GM19438 (cell line): ENCODE results near the gene USP32.
"Not testable (repeated sequence)": the region's sequence is repeated elsewhere in the genome, so short reads cannot be mapped to it uniquely, and the experiment has no call there.

Experiments
- ATAC-seq: cut with Tn5 transposase; IDR thresholded peaks from one replicate; pipeline ENCODE4 v1.9.1; 2021; ENCODE audit warnings: low read depth; ENCODE audit not compliant: unreplicated experiment

USP32 gene

DNA sequence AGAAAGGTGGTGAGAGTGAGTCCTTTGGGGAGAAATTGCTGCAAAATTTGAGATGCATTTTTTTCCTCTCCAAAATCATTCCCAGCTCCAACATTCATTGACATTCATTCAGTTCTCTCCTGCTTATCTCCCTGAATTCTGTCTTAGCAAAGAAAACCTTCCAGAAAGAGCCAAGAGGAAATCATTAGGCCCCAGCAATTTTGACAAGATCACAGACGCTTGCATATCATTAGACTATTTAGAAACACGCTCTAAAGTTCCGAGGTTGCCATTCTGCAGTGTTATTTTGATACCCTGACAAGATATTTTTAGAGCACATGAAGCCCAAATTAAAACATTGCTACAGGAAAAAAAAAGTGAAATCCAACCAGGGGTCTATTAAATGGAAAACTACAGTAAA is 20.8 kb upstream of the USP32 start:
- no peak for ATAC-seq

DNA sequence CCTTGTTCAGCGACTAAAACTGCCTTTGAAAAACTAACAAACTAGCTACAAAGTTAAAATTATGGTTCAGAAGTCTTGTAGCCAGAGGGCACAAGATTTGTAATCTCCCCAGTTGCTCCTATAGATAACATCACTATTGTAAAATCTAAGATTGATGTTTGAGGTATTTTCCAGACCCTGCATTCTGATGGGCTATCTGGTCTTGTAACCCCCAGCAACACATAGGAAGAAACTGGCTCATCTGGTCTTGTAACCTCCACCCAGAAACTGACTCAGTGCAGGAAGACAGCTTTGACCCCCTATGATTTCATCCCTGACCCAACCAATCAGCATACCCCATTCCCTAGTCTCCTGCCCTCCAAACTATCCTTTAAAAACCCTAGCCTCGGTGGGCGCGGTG is 18.1 kb upstream of the USP32 start:
- no peak for ATAC-seq

DNA sequence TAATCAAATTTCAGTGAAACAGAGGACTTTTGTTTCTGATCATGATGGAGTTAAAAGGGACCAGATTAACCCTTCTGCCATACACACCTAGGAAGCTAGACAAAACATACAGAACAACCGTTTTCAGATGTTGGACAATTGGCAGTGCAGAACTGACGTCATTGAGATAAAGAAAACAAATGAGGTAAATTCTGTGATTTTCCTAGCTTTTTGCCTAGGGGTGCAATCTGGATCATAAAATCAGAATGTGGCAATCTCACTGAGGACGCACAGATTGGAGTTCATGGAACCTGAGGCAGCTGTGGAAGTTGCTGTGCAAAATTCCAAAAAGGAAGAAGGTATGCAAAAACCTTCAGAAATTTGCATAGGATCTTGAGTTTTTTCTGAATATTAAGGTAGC is 15.0 kb upstream of the USP32 start:
- no peak for ATAC-seq

GRCh38 chr17:60403962-60404361 is 12.0 kb upstream of the USP32 start:
- no peak for ATAC-seq

- no peak for ATAC-seq
Measured at GRCh38 chr17:60403523-60403810, 11.5 kb upstream of the USP32 start.

DNA sequence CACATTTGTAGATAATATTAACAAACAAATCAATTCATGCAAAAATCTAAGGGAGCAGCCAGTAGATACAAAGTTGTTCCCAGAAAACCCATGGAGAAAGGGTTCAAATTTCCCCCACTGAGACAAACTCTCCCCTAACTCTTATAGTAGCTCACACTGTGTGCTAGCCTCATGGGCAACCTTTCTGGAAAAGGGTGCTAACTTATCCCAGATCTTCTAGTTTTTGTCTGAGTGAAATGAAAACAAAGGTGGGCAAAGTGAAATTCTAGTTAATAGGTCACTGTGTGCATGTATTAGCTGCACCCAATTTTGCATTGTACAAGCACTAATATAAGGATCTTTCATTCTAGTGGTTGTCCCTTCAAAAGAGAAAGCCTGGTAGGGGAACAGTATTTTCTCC is 9.9 kb upstream of the USP32 start:
- ATAC-seq = no peak

DNA sequence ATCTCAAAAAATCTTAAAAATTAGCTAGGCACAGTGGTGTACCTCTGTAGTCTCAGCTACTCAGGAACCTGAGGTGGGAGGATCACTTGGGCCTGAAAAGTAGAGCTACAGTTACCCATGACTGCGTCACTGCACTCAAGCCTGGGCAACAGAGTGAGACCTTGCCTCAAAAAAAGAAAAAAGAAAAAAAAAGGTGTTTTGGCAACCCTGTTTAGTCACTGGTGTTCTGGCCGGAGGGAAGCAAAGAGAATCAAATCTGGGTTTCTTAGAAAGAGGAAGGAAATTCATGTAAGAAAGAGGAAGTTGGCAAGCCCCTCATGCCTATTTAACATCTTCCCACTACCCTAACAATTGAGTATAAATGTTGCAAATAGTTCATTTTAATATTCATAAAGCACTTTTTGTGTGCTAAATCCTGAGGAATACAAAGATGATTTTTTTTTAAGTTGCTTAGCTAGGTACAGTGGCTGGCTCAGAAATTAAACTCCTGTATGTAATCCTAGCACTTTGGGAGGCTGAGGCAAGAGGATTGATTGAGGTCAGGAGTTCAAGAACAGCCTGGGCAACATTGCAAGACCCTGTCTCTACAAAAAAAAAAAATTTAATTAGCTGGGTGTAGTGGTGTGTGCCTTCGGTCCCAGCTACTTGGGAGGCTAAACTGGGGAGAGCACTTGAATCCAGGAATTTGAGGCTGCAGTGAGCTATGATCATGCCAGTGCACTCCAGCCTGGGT is 6.5 kb upstream of the USP32 start:
- peak; percentile 47 for ATAC-seq

DNA sequence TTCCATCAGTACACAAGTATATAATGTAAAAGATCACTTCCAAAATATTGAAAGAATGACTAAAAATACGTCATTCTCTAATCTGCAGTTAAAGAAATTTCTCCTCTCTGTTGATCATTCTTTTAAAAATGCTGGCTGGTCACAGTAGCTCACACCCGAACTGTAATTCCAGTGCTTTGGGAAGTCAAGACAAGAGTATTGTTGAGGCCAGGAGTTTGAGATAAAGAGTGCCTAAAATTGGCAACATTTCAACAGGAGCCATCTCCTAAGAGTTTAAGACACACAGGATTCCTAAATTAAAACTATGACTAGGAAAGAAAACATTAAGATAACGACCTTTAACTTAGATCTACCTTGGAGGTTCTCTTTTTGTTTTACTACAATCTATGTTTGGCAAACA is 4.5 kb upstream of the USP32 start:
- ATAC-seq = no peak

DNA sequence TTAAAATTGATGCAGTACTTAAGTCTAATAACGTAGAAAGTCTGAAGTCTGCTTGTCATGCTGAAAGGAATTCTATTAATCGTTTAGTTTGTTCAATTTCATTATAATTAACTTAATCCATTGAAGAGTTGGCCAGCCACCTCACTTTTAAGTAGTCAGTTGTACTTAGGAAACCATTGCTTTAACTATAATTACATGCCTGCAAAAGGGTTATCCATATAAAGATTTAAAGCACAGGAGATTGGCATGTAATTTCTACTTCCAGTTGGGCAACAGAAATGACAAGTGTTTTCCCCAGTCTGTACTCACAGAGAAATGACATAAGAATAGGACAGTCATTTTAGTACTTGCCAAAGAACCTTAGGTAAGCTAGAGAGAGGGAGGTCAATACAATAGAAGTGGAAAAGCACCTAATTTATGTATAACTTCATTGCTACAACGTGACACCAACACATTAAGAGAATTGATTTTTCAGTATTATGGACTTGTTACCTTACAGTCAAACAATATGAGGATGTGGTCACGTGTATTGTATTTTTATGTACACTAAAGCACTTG is 3.7 kb upstream of the USP32 start:
- no peak for ATAC-seq

- ATAC-seq = no peak
Measured at GRCh38 chr17:60393840-60394723, 2.1 kb upstream of the USP32 start.

- no peak for ATAC-seq
Measured at GRCh38 chr17:60392845-60393702, 1.1 kb upstream of the USP32 start.

GRCh38 chr17:60391471-60392041 is 377 bp downstream of the USP32 start:
- peak; percentile 27 for ATAC-seq

DNA sequence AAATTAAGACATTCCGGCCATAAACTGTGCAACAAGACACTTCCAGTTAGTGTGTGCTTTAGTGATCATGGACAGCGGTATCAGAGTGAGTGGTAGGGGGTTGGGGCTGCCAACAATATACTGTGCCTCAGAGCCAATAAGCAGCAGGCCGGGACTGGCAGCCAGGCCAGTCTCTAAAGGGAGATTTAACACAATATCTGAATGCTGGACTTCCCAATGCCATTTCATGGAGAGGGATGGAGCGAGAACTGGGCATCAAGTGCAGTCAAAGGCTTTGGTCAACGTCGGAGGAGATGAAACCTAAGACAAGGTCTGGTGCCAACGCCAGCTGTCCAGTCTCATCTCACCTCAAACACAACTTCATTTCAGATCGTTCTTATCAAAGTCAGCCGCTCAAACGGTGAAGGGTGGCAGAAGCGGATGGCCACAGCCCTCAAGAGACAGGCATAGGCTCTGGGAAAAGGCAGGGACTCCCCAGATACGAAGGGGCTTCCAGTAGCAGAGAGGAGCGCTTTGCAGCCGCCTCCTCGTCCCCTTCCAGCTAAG is 935 bp downstream of the USP32 start:
- no peak for ATAC-seq

DNA sequence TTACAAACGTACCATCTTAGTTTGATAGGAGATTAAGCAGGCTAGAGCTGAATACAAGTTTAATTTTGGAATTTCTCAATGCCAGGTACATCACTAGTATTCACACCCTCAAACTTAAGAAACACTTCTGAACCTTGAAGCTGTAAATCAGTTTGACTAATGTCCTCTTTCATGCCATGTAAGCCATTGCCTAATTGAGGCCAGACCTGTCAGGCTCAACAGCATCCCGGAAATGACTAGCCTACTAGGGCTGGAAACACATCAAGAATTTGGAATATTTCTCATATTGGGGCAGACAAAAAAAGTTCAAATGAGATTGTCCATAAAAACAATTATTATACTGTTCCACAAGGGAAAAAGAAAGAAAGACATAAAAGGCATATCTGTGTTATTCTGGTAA is 1.7 kb downstream of the USP32 start:
- ATAC-seq = no peak

- no peak for ATAC-seq
Measured at GRCh38 chr17:60388742-60389141, 3.2 kb downstream of the USP32 start.

DNA sequence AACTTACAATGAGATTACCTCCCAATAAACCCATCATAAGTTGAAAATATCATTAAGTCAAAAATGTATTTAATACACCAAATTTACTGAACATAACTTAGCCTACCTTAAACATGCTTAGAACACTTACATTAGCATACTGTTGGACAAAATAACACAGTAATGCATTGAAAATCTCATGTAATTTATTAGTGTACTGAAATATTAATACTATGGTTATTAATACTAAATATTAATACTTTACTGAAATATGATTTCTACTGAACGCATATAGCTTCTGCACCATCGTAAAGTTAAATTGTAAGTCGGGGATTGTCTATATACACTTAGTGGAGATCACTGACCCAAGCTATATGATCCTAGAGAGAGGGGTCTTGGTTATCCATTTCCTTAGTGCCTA is 4.3 kb downstream of the USP32 start:
- no peak for ATAC-seq

DNA sequence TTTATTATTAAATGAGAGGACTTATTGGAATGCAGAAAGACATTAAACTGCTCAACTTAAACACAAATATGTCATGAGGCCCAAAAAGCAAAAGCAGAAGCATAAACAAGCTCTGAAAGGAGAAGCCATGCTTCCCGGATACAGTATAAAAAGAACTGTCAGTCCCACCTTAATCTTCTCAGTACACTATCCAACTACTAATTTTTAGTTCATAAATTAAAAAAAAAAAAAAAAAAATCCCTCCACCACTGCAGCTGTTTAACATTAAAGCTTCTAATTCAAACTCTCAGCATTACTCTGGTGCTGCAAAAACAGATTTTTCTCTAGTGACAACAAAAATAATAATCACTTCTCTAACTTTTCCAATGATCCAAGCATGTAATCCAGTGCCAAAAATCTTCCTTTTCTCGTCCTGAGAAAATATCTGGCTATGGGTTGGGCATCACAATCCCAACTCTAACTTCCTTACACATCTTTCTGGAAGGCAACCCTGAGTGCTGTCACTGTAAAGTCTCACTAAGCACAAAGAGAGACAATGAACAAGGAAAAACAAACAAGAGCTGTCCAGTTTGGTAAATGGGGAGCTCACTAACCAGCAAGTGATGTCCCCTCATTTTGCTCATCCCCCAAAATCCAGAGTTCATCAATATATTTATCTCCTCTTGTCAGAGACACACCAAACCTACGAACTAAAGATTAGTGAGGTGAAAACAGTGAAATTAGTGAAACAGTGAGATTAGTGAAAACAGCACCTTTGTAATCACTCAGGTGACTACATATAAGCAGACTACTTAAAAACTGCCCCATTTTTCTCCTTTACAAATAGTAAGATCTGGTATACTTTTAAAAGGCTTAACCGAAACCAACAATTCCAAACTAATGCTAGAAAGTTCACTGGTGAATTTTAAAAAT is 5.5 kb downstream of the USP32 start:
- ATAC-seq = no peak

- ATAC-seq = not testable (repeated sequence)
Measured at GRCh38 chr17:60384921-60385320, 7.0 kb downstream of the USP32 start.

DNA sequence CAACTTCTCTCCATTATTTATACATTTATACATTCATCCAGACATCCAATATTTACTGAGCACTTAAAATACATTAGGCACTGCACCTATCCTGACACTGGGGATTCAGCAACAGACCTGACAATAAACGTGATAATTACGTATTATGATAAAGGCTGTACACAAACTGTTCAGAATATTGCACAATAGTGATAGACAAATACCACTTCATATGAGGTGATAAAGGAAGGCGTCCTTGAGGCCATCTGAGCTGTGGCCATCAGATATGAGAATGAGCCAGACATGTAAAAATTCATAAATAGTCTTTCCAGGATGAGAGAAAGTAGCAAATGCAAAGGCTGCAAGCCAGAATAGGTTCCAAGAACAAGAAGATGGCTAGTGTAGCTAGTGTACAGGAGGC is 8.6 kb downstream of the USP32 start:
- no peak for ATAC-seq
